Body of pancreas (tissue), 4 donors: ENCODE measurements around the gene ATIC. TPM values are rescaled to one million over a fixed set of nuclear protein-coding genes. Genes with fewer than 3 reads are reported as not detected.

Experiments
- ATAC-seq: fragments of 150-250 bp; one replicate; pipeline ENCODE4 v1.9.1; 2016
- DNase-seq, 4 donors: peaks; one replicate each; pipeline ENCODE4 v3.0.0-alpha.2; 2019
- H3K27ac ChIP-seq, 4 donors: fragments of 200-600 bp; sonication (generic); 1 replicate in 3 of 4; 2 replicates in 1 of 4; pipeline versions ENCODE4 v1.5.1 to v1.6.1; 2016 to 2019; ENCODE audit warnings: mild to moderate bottlenecking in 1 of 4, mixed read lengths in 1 of 4, moderate library complexity in 1 of 4
- H3K27me3 ChIP-seq, 2 donors: fragments of 200-600 bp; sonication (generic); one replicate each; pipeline ENCODE4 v1.6.0; 2016; ENCODE audit warnings: mild to moderate bottlenecking in 1 of 2
- H3K36me3 ChIP-seq, 2 donors: fragments of 200-600 bp; sonication (generic); replicated peaks in 1 of 2; 2 replicates each; pipeline ENCODE4 v1.5.1; 2016; ENCODE audit warnings: low read depth in 2 of 2; ENCODE audit not compliant: insufficient read depth in 1 of 2
- H3K4me1 ChIP-seq: fragments of 200-600 bp; sonication (generic); one replicate; pipeline ENCODE4 v1.6.0; 2016
- H3K4me3 ChIP-seq, 2 donors: fragments of 200-600 bp; sonication (generic); 1 replicate in 1 of 2; 2 replicates in 1 of 2; pipeline ENCODE4 v1.5.1; 2016 to 2019
- H3K9me3 ChIP-seq, 3 donors: fragments of 200-600 bp; sonication (generic); 1 replicate in 2 of 3; 2 replicates in 1 of 3; pipeline ENCODE4 v1.5.1; 2016
- CTCF ChIP-seq, 7 experiments: fragments of 450-650 bp in 4 of 7; fragments of 200-600 bp in 3 of 7; sonication (generic) in 3 of 7; IDR thresholded peaks; one replicate each; pipeline ENCODE4 v1.5.1; 2016 to 2019; ENCODE audit warnings: antibody characterized with exemption in 7 of 7
- POLR2A ChIP-seq, 3 donors: fragments of 450-650 bp; IDR thresholded peaks; one replicate each; pipeline ENCODE4 v1.6.1; 2016; ENCODE audit warnings: antibody characterized with exemption in 3 of 3, mild to moderate bottlenecking in 2 of 3
- WGBS, 2 donors: methylation state at CpG; one replicate each; pipeline ENCODE4 v1.1.5; 2017; 5-methylcytosine and 5-hydroxymethylcytosine counted together
- intact Hi-C: fragments of 100-400 bp; cut with DNase I; formaldehyde crosslinking; loops from one replicate; pipeline ENCODE4 v1.15.1; 2023
- total RNA-seq, 2 donors: library from RNA; depleted of rRNA; stranded (reverse); fragments of >200 nt; gene quantifications; one replicate each; pipeline ENCODE4 v1.1.0, GENCODE V29; 2016

The ATIC gene
- total RNA-seq, 2 donors from 2014 or later = 30.3 to 38.1 TPM

DNA sequence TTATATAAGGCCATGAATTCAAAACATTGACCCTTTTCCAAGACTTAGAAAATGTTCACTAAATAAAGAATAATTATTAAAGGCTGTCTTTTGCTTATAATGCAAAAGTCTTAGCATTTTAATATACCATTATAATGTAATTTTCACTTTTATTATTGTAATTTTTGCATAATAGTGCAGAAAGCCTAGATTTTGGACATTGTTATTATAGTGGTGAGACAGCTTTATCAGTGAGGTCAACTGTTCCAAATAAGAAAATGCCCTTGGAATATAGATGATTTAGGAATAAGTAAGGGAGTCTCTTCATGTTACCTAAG is 56.6 kb downstream of the ATIC start:
- intact Hi-C loops = no loop called here
- Histone ChIP-seq H3K27ac (no peak overlapping the region), H3K9me3 (no peaks in the 10 kb centered on the region), H3K4me1 (no peaks in the 10 kb centered on the region), H3K27me3 (no peaks in the 10 kb centered on the region), H3K4me3 (no peak overlapping the region), H3K36me3 (peaks cover 0 to 3% of the 10 kb centered on the region in 2 donors)
- TF ChIP-seq CTCF (IDR thresholded peaks at IDR 0.05) (no peak), POLR2A (IDR thresholded peaks at IDR 0.05) (no peak)
- DNase-seq (no peak), ATAC-seq (no peak)

DNA sequence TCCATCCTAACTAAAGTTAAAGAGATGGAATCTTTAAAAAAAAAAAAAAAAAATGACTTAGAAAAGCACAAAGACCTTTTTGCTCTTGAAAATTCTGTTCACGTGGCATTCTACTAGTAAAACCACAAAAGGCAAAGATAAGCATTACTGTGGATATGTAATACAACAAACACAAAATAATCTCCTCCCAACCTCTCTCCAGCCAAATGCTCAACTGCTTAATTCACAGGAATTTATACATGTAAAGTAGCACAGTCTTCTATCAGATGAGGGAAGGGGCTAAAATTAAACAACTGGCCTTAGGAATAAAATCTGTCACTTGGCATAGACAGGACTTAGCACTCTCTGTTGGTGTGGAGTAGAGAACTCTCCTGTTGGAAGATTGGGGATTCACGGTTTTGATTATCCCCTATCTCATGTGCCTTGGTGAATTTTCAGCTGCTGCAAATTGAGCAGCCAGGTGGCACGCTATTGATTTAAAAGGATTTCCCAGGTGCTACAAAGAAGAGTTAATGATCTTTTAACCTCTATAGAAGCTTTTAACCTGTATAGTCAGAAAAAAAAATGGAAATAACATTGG is 57.4 kb downstream of the ATIC start:
- intact Hi-C loops = no loop called here
- Histone ChIP-seq H3K36me3 (peaks cover 0 to 3% of the 10 kb centered on the region in 2 donors), H3K27ac (no peak overlapping the region)

DNA sequence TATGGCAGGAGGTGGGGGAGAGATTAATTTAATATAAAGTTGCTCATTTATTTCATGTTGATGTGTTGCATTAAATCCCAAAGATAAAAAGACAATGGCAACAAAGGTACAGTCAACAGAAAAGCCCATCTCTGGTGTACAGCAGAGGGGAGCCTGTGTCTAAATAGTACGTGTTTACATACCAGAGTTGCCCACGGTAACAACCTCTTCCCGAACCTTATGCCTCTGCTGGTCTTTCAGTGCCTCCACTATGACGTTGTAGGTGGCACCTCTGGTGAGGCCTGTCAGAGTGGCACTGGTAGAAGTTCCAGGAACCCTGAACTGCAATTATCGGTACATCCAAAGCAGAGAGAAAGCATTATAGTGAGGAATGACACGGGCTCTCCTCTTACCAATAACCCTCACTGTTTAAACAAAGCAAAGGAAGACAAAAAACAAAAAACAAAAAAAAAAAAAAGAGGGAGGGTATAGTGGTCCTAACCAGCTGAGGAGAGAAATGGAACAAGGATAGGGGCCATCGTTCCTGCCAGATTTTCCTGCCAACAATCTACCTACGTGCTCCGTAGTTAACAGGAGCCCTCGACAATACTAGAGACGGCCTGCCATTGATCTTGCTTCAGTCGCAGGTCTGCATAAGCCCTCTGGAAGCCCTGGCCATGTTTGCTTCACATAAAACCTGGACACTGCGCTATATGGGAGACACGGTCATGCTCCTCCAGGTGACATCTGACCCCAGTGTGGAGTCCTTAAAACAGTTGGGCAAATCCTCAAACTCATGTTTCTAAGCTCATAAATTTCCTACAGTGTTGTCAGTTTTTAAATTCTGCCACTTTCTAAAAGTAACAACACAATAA is 58.5 kb downstream of the ATIC start:
- WGBS, 2 donors = 83 to 84% methylated on average over 14 of the region's 14 CpGs
- Histone ChIP-seq H3K4me1 (no peaks in the 10 kb centered on the region), H3K27ac (no peak overlapping the region), H3K9me3 (no peaks in the 10 kb centered on the region), H3K27me3 (no peaks in the 10 kb centered on the region), H3K4me3 (no peak overlapping the region), H3K36me3 (no peaks in the 10 kb centered on the region)
- TF ChIP-seq POLR2A (IDR thresholded peaks at IDR 0.05) (no peak), CTCF (IDR thresholded peaks at IDR 0.05) (no peak)
- intact Hi-C loops = no loop called here
- ATAC-seq (no peak), DNase-seq (no peak)

More for the DNA sequence above, 57.4 kb downstream of the ATIC start:
- no peak overlapping the region for H3K4me3 ChIP-seq
- H3K27me3 ChIP-seq = no peaks in the 10 kb centered on the region
- no peaks in the 10 kb centered on the region for H3K9me3 ChIP-seq
- no peaks in the 10 kb centered on the region for H3K4me1 ChIP-seq
- DNase-seq (no peak), ATAC-seq (no peak)
- TF ChIP-seq POLR2A (IDR thresholded peaks at IDR 0.05) (no peak), CTCF (IDR thresholded peaks at IDR 0.05) (no peak)
- 47 to 68% methylated on average over 3 of the region's 3 CpGs for WGBS, 2 donors

- no peak for TF ChIP-seq POLR2A (IDR thresholded peaks at IDR 0.05)
- TF ChIP-seq CTCF (IDR thresholded peaks at IDR 0.05) = no peak
- Histone ChIP-seq H3K36me3 (no peaks in the 10 kb centered on the region), H3K9me3 (no peaks in the 10 kb centered on the region), H3K4me3 (no peak overlapping the region), H3K27me3 (no peaks in the 10 kb centered on the region), H3K4me1 (no peaks in the 10 kb centered on the region), H3K27ac (no peak overlapping the region)
- no peak for DNase-seq
- intact Hi-C loops = no loop called here
- WGBS, 2 donors = 87 to 91% methylated on average over 14 of the region's 14 CpGs
- no peak for ATAC-seq
Observed at GRCh38 chr2:215371915-215372897, 60.3 kb downstream of the ATIC start.
